B cell (primary cell): ENCODE data around the gene MARCHF3. TPM values are rescaled to one million over a fixed set of nuclear protein-coding genes. Genes with fewer than 3 reads are reported as not detected.
A peak's percentile ranks its signal among the peaks of the same experiment; 100 is the strongest.

Experiments used
- ATAC-seq: fragments of 200-7000 bp; cut with Tn5 transposase; one replicate; pipeline ENCODE4 v1.10.0; 2021; ENCODE audit warnings: low read depth, mild to moderate bottlenecking, moderate number of reproducible peaks, moderate library complexity
- CTCF ChIA-PET: fragments of 350-600 bp; sonication (Branson Sonifier 250); formaldehyde crosslinking; loops from one replicate; lab custom pipeline; 2021; ENCODE audit warnings: antibody characterized with exemption, inconsistent platforms; lab: Charles Lee
- POLR2A ChIA-PET: fragments of 350-600 bp; sonication (Branson Sonifier 250); formaldehyde crosslinking; loops from one replicate; lab custom pipeline; 2021; ENCODE audit warnings: antibody characterized with exemption; lab: Charles Lee
- DNase-seq: peaks from one replicate; pipeline ENCODE4 v3.0.0; 2013
- H2AFZ ChIP-seq: 2 replicates; pipeline ENCODE4 v1.6.1; 2012; ENCODE audit warnings: mild to moderate bottlenecking, low read depth, low read length; ENCODE audit not compliant: insufficient read depth, poor library complexity, severe bottlenecking
- H3K27ac ChIP-seq, 2 donors: 1 replicate in 1 of 2; 2 replicates in 1 of 2; pipeline ENCODE4 v1.5.1; 2012 to 2013; ENCODE audit warnings: low read length in 2 of 2, mild to moderate bottlenecking in 2 of 2, moderate library complexity in 1 of 2
- H3K27me3 ChIP-seq, 4 experiments: fragments of 200-600 bp in 1 of 4; sonication (generic) in 1 of 4; replicated peaks in 1 of 4; 1 replicate in 2 of 4; 2 replicates in 2 of 4; pipeline versions ENCODE4 v1.6.1 to v1.7.0; 2013 to 2016; ENCODE audit warnings: low read length in 3 of 4, mild to moderate bottlenecking in 2 of 4, mixed read lengths in 1 of 4, moderate library complexity in 1 of 4; ENCODE audit not compliant: insufficient read depth in 4 of 4, control insufficient read depth in 3 of 4; ENCODE audit errors: control extremely low read depth in 1 of 4
- H3K36me3 ChIP-seq, 2 experiments: replicated peaks in 1 of 2; 1 replicate in 1 of 2; 2 replicates in 1 of 2; pipeline versions ENCODE4 v1.6.1 to v1.7.1; 2013; ENCODE audit warnings: low read length in 1 of 2; ENCODE audit not compliant: insufficient read depth in 2 of 2, control insufficient read depth in 1 of 2; ENCODE audit errors: control extremely low read depth in 1 of 2, extremely low read depth in 1 of 2
- H3K4me1 ChIP-seq, 2 donors: fragments of 200-600 bp in 1 of 2; sonication (generic) in 1 of 2; 1 replicate in 1 of 2; 2 replicates in 1 of 2; pipeline versions ENCODE4 v1.5.1 to v1.6.1; 2013 to 2017; ENCODE audit warnings: low read length in 2 of 2; ENCODE audit not compliant: control insufficient read depth in 2 of 2, insufficient read depth in 2 of 2
- H3K4me2 ChIP-seq: replicated peaks from 2 replicates; pipeline ENCODE3; 2012; ENCODE audit warnings: mild to moderate bottlenecking, low read depth, low read length; ENCODE audit not compliant: poor library complexity, severe bottlenecking
- H3K4me3 ChIP-seq, 5 experiments: fragments of 200-600 bp in 1 of 5; sonication (generic) in 1 of 5; 1 replicate in 3 of 5; 2 replicates in 2 of 5; pipeline versions ENCODE4 v1.5.1 to v1.7.0; 2011 to 2016; ENCODE audit warnings: low read length in 4 of 5, mild to moderate bottlenecking in 4 of 5, low read depth in 2 of 5, control low read depth in 1 of 5, moderate library complexity in 1 of 5; ENCODE audit not compliant: insufficient read depth in 1 of 5; ENCODE audit errors: control extremely low read depth in 1 of 5, extremely low read depth in 1 of 5
- H3K79me2 ChIP-seq: fragments of 200-600 bp; sonication (generic); one replicate; pipeline ENCODE4 v1.6.0; 2016; ENCODE audit warnings: low read length; ENCODE audit not compliant: control insufficient read depth, insufficient read depth
- H3K9ac ChIP-seq: fragments of 200-600 bp; sonication (generic); 2 replicates; pipeline ENCODE4 v1.6.1; 2017; ENCODE audit warnings: mild to moderate bottlenecking, low read length, moderate library complexity
- H3K9me3 ChIP-seq, 3 donors: one replicate each; pipeline versions ENCODE4 v1.6.1 to v1.7.1; 2013; ENCODE audit warnings: low read length in 2 of 3; ENCODE audit not compliant: control insufficient read depth in 2 of 3, insufficient read depth in 1 of 3; ENCODE audit errors: control extremely low read depth in 1 of 3
- H4K20me1 ChIP-seq: 2 replicates; pipeline ENCODE4 v1.6.0; 2012; ENCODE audit warnings: mild to moderate bottlenecking, low read length; ENCODE audit not compliant: insufficient read depth, control insufficient read depth, poor library complexity, severe bottlenecking
- H3K27ac Mint-ChIP-seq: one replicate; pipeline ENCODE4 v1.8.0; 2021; ENCODE audit warnings: mixed read lengths
- H3K27me3 Mint-ChIP-seq: one replicate; pipeline ENCODE4 v1.8.0; 2021; ENCODE audit warnings: mixed read lengths
- H3K4me1 Mint-ChIP-seq: one replicate; pipeline ENCODE4 v1.8.0; 2021; ENCODE audit warnings: mixed read lengths
- H3K4me3 Mint-ChIP-seq: one replicate; pipeline ENCODE4 v1.8.0; 2021; ENCODE audit warnings: mixed read lengths
- H3K9me3 Mint-ChIP-seq: one replicate; pipeline ENCODE4 v1.8.0; 2022; ENCODE audit warnings: mixed read lengths; ENCODE audit not compliant: insufficient read depth
- EZH2 ChIP-seq: IDR thresholded peaks from 2 replicates; pipeline ENCODE4 v1.6.1; 2012; ENCODE audit warnings: borderline replicate concordance, low read depth, mild to moderate bottlenecking, moderate library complexity, low read length; ENCODE audit not compliant: insufficient read depth, poor library complexity, severe bottlenecking
- WGBS: methylation state at CpG from one replicate; pipeline ENCODE4 v1.1.5; 2013; ENCODE audit warnings: missing lambda C conversion rate; ENCODE audit not compliant: insufficient coverage; 5-methylcytosine and 5-hydroxymethylcytosine counted together
- intact Hi-C: fragments of 100-400 bp; cut with micrococcal nuclease; formaldehyde crosslinking; loops from one replicate; pipeline ENCODE4 v1.10.0; 2022
- polyA plus RNA-seq: library from polyadenylated mRNA; depleted of rRNA; stranded (reverse); fragments of >200 nt; gene quantifications from 2 replicates; pipeline ENCODE4 v1.2.3, GENCODE V29; 2012
- total RNA-seq, 2 donors: library from RNA; stranded (reverse); fragments of 120-200 nt in 1 of 2; gene quantifications; 1 replicate in 1 of 2; 2 replicates in 1 of 2; pipeline versions ENCODE4 v1.2.3 to v1.2.4, GENCODE V29; 2013 to 2022
- TF ChIP-seq, protein P1 (sequence below): fragments of 200-600 bp; IDR thresholded peaks from one replicate; pipeline ENCODE4 v1.8.0; 2022; ENCODE audit warnings: antibody characterized with exemption, mild to moderate bottlenecking

The MARCHF3 gene
- total and polyA plus RNA-seq, 2 donors (not counting 1 experiment from before 2014, with no cell fraction given) = 31.6 to 35.0 TPM

DNA sequence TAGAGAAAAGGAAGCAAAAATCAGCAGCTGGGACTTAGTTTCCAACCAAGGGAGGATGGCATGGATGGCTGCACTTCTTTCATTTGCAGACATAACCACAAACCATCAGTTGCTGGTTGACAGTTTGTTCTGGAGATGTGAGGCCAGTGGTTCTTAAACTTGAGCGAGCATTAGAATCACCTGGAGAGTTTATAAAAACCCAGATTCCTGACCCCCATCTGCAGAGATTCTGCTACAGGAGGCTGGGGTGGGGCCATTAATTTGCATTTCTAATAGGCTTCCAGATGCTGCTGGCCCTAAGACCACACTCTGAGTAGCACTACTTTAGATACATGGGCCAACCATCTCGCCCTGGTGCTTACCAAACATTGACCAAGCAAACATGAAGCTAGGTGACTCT, 60.8 kb downstream of the MARCHF3 start:
- no peaks in the 10 kb centered on the region for H3K27me3 Mint-ChIP-seq
- Histone ChIP-seq H3K4me3 (peak overlapping the region in 1 of 5 experiments; percentile 12), H3K4me2 (peak overlapping the region; percentile 68), H3K27me3 (no peaks in the 10 kb centered on the region), H2AFZ (no peak overlapping the region), H3K9me3 (no peaks in the 10 kb centered on the region), H3K36me3 (no peaks in the 10 kb centered on the region), H4K20me1 (no peaks in the 10 kb centered on the region), H3K4me1 (peaks cover 67 to 72% of the 10 kb centered on the region in 2 donors), H3K27ac (peak overlapping the region; percentile 15 to 97), H3K79me2 (peaks cover 46% of the 10 kb centered on the region), H3K9ac (no peak overlapping the region)
- CTCF ChIA-PET = interaction anchor here (2.0 kb wide), 1 partner anchor 13 kb away, joined by 6 read pairs; no protein-coding TSS in a partner anchor
- peak overlapping the region; percentile 78 for H3K27ac Mint-ChIP-seq
- H3K4me1 Mint-ChIP-seq = peaks cover 69% of the 10 kb centered on the region
- ATAC-seq (no peak), DNase-seq (no peak)
- WGBS = no CpG with 5 or more reads among the region's 2 CpGs
- POLR2A ChIA-PET = no interaction called here
- H3K9me3 Mint-ChIP-seq = no peaks in the 10 kb centered on the region
- TF ChIP-seq, protein P1, sequence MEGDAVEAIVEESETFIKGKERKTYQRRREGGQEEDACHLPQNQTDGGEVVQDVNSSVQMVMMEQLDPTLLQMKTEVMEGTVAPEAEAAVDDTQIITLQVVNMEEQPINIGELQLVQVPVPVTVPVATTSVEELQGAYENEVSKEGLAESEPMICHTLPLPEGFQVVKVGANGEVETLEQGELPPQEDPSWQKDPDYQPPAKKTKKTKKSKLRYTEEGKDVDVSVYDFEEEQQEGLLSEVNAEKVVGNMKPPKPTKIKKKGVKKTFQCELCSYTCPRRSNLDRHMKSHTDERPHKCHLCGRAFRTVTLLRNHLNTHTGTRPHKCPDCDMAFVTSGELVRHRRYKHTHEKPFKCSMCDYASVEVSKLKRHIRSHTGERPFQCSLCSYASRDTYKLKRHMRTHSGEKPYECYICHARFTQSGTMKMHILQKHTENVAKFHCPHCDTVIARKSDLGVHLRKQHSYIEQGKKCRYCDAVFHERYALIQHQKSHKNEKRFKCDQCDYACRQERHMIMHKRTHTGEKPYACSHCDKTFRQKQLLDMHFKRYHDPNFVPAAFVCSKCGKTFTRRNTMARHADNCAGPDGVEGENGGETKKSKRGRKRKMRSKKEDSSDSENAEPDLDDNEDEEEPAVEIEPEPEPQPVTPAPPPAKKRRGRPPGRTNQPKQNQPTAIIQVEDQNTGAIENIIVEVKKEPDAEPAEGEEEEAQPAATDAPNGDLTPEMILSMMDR = no peak
- TF ChIP-seq EZH2 = no peak
- peak overlapping the region; percentile 27 for H3K4me3 Mint-ChIP-seq
- intact Hi-C loops = no loop called here

DNA sequence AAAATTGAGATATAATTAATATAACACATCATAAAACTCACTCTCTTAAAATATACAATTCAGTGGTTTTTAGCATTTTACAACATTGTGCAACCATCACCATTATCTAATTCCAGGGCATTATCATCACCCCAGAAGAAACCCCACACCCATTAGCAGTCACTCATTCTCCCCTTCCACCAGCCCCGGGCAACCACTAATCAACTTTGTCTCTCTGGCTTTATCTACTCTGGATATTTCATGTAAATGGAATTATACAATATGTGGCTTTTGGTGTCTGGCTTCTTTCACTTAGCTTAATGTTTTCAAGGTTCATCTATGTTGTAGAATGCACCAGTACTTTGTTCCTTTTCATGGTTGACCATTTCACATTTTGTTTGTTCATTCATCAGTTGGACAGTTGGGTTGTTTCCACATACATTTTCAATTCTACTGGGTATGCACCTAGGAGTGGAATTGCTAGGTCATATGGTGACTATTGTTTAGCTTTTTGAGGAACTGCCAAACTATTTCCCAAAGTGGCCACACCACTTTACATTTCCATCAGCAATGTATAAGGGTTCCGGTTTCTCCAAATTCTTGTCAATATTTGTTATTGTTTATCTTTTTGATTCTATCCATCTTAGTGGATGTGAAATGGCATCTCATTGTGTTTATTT, 62.4 kb downstream of the MARCHF3 start:
- peaks cover 55% of the 10 kb centered on the region for H3K79me2 ChIP-seq
- WGBS = no CpG with 5 or more reads among the region's 2 CpGs
- no peaks in the 10 kb centered on the region for H3K36me3 ChIP-seq
- peaks cover 57 to 70% of the 10 kb centered on the region in 2 donors for H3K4me1 ChIP-seq
- no peaks in the 10 kb centered on the region for H3K9me3 ChIP-seq
- TF ChIP-seq, protein P1 = no peak
- no peak for TF ChIP-seq EZH2
- no peak overlapping the region for H3K4me2 ChIP-seq
- H3K27me3 ChIP-seq = no peaks in the 10 kb centered on the region
- no peak overlapping the region for H3K4me3 ChIP-seq
- Mint-ChIP-seq H3K27me3 (no peaks in the 10 kb centered on the region), H3K4me3 (no peak overlapping the region), H3K27ac (peak overlapping the region; percentile 43), H3K9me3 (no peaks in the 10 kb centered on the region), H3K4me1 (peaks cover 69% of the 10 kb centered on the region)
- CTCF ChIA-PET = interaction anchor here (1.4 kb wide), 1 partner anchor 24 kb away, joined by 3 read pairs; no protein-coding TSS in a partner anchor
- ATAC-seq (no peak), DNase-seq (no peak)
- intact Hi-C loops = no loop called here
- no peak overlapping the region for H2AFZ ChIP-seq
- no peak overlapping the region for H3K9ac ChIP-seq
- H3K27ac ChIP-seq = peak overlapping the region in 1 of 2 donors; percentile 26
- H4K20me1 ChIP-seq = no peaks in the 10 kb centered on the region
- POLR2A ChIA-PET = no interaction called here
